H54 (cell line): ENCODE data around the gene STAP1.

Source experiments
- DNase-seq: peaks from one replicate; pipeline ENCODE4 v3.0.0; 2011; ENCODE audit warnings: low spot score, mixed read lengths; ENCODE audit not compliant: insufficient read length
- FAIRE-seq: peaks from 3 replicates; lab custom pipeline; 2011; peaks lifted over from hg19 to GRCh38; lab: Jason Lieb, UNC
- POLR2A ChIP-seq: IDR thresholded peaks from 2 replicates; pipeline ENCODE4 v1.6.1; 2011; ENCODE audit warnings: low read depth, mild to moderate bottlenecking, low read length

The STAP1 gene

GRCh38 chr4:67575232-67576058 is 16.9 kb downstream of the STAP1 start:
- FAIRE-seq (no peak), DNase-seq (no peak)
- TF ChIP-seq POLR2A = no peak

DNA sequence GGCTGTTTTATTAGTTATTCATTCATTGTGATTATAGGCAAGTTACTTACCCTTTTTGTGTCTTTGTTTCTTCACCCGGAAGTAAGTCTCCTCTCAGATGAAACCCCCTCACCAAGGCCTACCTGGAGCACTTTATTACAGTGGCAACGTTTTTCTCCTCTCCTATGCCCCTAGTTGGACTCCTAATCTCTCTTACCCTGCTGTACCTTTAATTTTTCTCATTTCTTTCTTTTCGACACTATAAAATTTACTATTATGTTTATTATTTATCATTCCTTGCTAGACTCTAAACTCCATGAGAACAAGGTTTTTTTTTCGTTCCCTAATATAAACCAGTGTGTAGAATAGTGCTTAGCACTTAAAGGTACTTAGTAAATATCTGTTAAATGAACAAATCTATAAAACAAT is 17.5 kb downstream of the STAP1 start:
- FAIRE-seq = no peak
- DNase-seq = no peak
- no peak for TF ChIP-seq POLR2A

DNA sequence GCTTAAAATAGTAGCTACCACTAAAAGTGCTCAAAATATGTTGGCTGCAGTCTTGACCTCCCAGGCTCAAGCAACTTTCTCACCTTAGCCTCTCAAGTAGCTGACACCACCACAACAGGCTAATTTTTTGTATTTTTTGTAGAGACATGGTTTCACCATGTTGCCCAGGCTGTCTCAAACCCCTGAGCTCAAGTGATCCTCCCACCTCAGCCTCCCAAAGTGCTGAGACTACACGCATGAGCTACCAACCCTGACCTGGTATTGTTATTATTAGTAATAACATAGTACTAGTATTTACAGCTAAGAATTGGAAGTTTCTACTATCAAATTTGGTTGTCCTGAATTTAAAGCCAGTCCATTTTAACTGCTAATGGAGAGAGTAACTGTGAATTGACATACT is 18.0 kb downstream of the STAP1 start:
- no peak for DNase-seq
- FAIRE-seq = no peak
- no peak for TF ChIP-seq POLR2A

DNA sequence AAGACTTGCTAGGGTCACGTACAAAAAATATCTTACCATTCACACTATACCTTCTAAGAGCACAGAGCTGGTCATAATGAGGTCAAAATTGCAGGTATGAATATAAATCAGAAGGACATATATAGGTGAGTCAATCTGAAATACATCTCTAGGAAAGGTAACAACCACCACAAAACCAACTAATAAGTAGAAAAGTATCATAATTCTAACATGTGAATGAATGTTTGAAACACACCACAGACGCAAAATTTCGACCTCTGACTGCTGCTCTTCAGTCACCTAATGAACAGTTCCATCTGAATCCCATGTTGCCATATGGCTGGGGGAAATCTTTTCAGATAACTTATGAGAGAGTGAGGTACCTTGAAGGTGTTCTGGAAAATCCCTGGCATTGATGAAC is 22.1 kb downstream of the STAP1 start:
- DNase-seq (no peak), FAIRE-seq (no peak)
- TF ChIP-seq POLR2A = no peak

DNA sequence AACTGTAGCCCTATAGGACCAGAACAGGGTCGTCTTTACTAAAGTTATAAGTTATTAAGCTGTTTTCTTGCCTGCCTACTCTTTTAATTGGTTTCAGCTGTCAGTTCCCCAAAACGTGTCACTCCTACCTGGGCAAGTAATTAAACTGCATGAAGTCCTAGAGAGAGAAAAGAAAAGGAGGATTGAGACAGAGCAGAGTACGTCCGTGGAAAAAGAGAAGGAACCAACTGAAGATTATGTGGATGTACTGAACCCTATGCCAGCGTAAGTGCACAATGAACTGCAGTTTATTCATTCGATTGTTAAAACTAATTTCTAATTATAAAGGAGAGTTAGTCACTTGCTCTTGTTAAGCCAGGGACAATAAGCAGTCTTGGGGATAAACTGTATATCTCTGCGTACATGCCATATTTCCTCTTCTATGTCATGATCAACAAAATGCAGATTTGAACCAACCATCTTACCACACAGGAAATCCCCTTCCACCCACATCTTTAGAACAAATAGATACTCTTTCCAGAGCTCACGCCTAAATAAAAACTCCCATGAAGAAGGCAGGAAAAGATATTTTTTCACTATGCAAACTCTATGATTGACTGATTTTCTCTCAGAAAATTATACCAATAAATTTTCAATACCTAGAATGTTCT is 22.8 kb downstream of the STAP1 start:
- DNase-seq (no peak), FAIRE-seq (no peak)
- TF ChIP-seq POLR2A = no peak

DNA sequence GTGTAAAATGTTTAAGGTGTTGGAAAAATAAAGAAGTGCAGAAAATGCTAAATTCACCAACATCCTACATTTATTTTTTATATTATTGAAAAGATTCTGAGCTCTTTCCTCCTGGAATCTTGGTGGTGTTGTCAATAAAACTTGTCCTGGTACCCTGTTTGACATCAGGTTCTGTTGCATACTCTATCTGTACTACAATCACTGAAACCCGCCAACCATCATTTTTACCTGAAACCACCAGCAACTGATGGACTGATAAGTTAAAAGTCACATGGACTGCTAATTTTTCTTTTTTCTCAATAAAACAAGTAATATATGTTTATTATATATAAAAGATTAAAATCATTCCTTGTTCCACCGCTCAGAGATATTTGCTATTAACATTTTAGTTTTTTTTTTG is 23.4 kb downstream of the STAP1 start:
- DNase-seq = no peak
- TF ChIP-seq POLR2A = no peak
- no peak for FAIRE-seq

- TF ChIP-seq POLR2A = no peak
- FAIRE-seq (no peak), DNase-seq (no peak)
These were observed 26.0 kb downstream of the STAP1 start for GRCh38 chr4:67584496-67584895.

DNA sequence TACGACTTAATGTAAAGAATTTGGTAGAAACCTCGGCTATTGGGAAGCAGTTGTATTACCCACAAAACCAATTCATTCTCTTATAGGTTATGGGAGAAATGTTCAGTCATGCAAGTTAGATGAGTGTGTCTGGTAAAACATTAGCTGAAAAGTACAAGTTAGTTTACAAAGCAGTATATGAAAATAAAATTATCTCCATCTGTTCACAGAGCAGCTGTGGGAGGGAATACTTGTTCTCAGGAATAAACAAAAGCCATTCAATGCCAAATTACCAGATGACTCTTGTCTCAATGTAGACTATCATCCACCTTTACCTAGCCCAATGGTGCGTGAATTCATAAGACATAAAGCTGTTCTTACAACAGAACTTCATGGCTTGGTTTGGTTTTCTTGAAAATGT is 28.6 kb downstream of the STAP1 start:
- DNase-seq = no peak
- FAIRE-seq = no peak

DNA sequence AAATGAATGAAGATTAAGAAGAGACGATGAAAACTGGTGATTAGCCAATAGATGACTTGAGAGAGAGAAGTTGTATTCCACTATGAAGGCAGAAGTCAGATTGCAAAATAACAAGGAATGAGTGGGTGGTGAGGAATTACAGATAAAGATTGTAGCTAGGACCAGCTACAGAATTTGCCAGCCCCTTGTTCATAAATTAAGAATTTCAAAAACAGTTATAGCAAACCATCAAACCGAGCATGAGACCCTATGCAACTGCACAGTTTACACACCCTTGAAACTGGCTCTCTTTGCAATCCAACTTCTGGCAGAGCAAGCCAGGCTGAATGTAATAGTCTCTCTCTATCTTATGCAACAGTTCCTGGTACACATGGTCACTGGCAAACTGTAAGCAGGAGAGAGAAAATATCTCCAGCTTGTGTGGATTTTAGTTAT is 35.2 kb downstream of the STAP1 start:
- FAIRE-seq (no peak), DNase-seq (no peak)
- no peak for TF ChIP-seq POLR2A

More for the DNA sequence above, 28.6 kb downstream of the STAP1 start:
- no peak for TF ChIP-seq POLR2A

DNA sequence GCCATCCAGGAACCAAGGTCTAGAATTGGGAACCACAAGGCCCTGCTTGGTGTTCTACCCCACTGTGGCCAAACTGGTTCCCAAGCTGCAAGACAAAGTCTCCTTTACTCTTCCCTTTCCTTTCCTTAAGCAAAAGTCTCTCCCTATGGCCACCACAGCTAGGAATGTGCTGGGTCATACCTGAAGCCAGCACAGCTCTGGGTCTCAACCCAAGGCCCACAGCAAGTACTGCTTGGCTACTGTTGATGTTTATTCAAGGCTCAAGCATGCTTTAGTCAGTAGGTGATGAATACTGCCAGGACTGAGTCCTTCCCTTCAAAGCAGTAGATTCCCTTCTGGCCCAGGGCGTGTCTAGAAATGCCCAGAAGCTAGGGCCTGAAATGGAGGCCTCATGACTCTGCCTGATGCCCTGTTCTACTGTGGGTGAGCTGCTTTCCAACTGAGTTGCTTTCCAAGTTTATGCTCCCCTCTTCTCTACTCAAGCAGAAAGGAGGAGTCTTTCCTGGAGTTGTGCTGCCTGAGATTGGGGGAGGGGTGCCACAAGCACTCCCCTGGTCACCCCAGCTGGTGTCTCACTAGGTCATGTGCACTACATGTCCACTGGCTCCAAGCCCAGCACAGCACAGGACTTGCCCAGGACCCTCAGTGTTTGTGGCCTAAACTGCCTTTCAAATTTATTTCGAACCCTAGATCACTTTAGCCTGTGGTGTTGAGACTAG is 44.9 kb downstream of the STAP1 start:
- FAIRE-seq (no peak), DNase-seq (no peak)
- TF ChIP-seq POLR2A = no peak

GRCh38 chr4:67604029-67604381 is 45.5 kb downstream of the STAP1 start:
- no peak for FAIRE-seq
- TF ChIP-seq POLR2A = no peak

GRCh38 chr4:67604749-67605148 is 46.2 kb downstream of the STAP1 start:
- FAIRE-seq (no peak), DNase-seq (no peak)
- TF ChIP-seq POLR2A = no peak

More at GRCh38 chr4:67604029-67604381, 45.5 kb downstream of the STAP1 start:
- no peak for DNase-seq

DNA sequence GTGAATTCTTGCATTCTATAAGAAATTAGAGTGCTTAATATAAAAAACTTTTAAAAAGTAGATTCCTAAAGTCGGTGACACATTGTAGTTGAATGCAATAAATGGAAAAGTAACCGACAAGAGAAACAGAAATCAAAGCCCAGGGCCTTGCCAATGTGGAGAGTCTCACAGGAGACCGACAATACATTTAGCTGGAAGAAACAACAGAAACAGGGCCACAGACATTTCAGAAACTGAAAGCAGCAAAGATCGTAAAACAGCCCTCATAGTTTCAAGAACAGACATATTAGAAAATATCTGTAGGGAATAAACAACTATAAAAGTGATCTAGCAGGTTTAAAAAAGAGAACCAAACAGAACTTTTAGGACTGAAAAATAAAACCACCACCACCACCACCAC is 49.5 kb downstream of the STAP1 start:
- FAIRE-seq = no peak
- no peak for DNase-seq
- TF ChIP-seq POLR2A = no peak

- DNase-seq (no peak), FAIRE-seq (no peak)
- no peak for TF ChIP-seq POLR2A
These were observed 55.7 kb downstream of the STAP1 start for GRCh38 chr4:67614186-67614585.

GRCh38 chr4:67615119-67615518 is 56.6 kb downstream of the STAP1 start:
- no peak for TF ChIP-seq POLR2A
- no peak for FAIRE-seq

More at GRCh38 chr4:67615119-67615518, 56.6 kb downstream of the STAP1 start:
- no peak for DNase-seq
